DND-41 (cell line): ENCODE measurements around the gene FRMD3.

Experiments
- ATAC-seq: fragments of 200-7000 bp; cut with Tn5 transposase; 3 replicates; pipeline ENCODE4 v1.9.1; 2021; ENCODE audit warnings: low read depth; ENCODE audit not compliant: insufficient read depth
- DNase-seq: peaks from one replicate; pipeline ENCODE4 v3.0.0-alpha.2; 2020
- H2AFZ ChIP-seq: 2 replicates; pipeline ENCODE4 v1.6.0; 2012; ENCODE audit warnings: low read depth, low read length
- H3K27ac ChIP-seq: 2 replicates; pipeline ENCODE4 v1.5.1; 2012; ENCODE audit warnings: low read length, inconsistent platforms
- H3K27me3 ChIP-seq: fragments of 200-600 bp; sonication (generic); 2 replicates; pipeline ENCODE4 v1.6.0; 2012; ENCODE audit warnings: low read length, mild to moderate bottlenecking, inconsistent platforms; ENCODE audit not compliant: insufficient read depth, poor library complexity
- H3K36me3 ChIP-seq: 2 replicates; pipeline ENCODE4 v1.5.1; 2012; ENCODE audit warnings: low read length, inconsistent platforms; ENCODE audit not compliant: insufficient read depth
- H3K4me1 ChIP-seq: 2 replicates; pipeline ENCODE4 v1.5.1; 2012; ENCODE audit warnings: mild to moderate bottlenecking, low read length; ENCODE audit not compliant: insufficient read depth
- H3K4me2 ChIP-seq: 2 replicates; pipeline ENCODE4 v1.6.0; 2012; ENCODE audit warnings: mild to moderate bottlenecking, moderate library complexity, low read length, inconsistent platforms; ENCODE audit not compliant: insufficient read depth
- H3K4me3 ChIP-seq, 2 experiments: fragments of 200-600 bp in 1 of 2; shearing (Covaris generic) in 1 of 2; 2 replicates each; pipeline ENCODE4 v1.5.1; 2012 to 2016; ENCODE audit warnings: inconsistent platforms in 2 of 2, low read length in 2 of 2, mild to moderate bottlenecking in 2 of 2, low read depth in 1 of 2, moderate library complexity in 1 of 2
- H3K79me2 ChIP-seq: 2 replicates; pipeline ENCODE4 v1.6.0; 2012; ENCODE audit warnings: low read length, inconsistent platforms; ENCODE audit not compliant: insufficient read depth
- H3K9ac ChIP-seq: 2 replicates; pipeline ENCODE4 v1.6.0; 2012; ENCODE audit warnings: low read depth, mild to moderate bottlenecking, inconsistent platforms, low read length, moderate library complexity
- H3K9me3 ChIP-seq: 2 replicates; pipeline ENCODE4 v1.5.1; 2012; ENCODE audit warnings: low read length, moderate library complexity, mild to moderate bottlenecking, inconsistent platforms; ENCODE audit not compliant: insufficient read depth, severe bottlenecking
- H4K20me1 ChIP-seq: 2 replicates; pipeline ENCODE4 v1.6.0; 2012; ENCODE audit warnings: low read length; ENCODE audit not compliant: insufficient read depth
- EZH2 ChIP-seq: IDR thresholded peaks from 3 replicates; pipeline ENCODE4 v1.6.1; 2012; ENCODE audit warnings: borderline replicate concordance, low read depth, mild to moderate bottlenecking, moderate library complexity, low read length, inconsistent platforms; ENCODE audit not compliant: severe bottlenecking
- TF ChIP-seq, protein P1 (sequence below): IDR thresholded peaks from 2 replicates; pipeline ENCODE4 v1.5.1; 2012; ENCODE audit warnings: borderline replicate concordance, low read length, moderate library complexity, mild to moderate bottlenecking; ENCODE audit not compliant: poor library complexity, severe bottlenecking; ENCODE audit errors: extremely low read depth

FRMD3 gene

DNA sequence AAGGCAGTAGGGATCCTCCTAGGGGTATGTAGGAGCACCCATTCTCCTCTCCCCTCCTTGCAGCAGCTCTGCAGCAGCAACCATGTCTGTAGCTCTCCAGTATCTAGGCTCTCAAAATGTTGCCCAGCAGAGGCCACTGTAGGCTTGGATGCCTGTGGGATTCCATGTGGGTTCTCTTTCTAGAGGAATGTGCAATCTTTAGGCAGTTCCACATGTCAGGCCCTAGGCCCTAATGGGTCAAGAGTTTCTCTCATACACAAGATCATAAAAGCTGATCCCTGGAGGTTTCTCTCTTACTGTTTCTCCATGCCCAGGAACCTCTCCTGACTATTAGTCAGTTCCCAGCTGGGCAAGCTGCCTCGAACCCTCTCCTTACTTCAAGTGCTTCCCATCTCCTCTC is 215.8 kb downstream of the FRMD3 start:
- H4K20me1 ChIP-seq, result no peaks in the 10 kb centered on the region
- no peaks in the 10 kb centered on the region for H3K9me3 ChIP-seq
- no peak for ATAC-seq

DNA sequence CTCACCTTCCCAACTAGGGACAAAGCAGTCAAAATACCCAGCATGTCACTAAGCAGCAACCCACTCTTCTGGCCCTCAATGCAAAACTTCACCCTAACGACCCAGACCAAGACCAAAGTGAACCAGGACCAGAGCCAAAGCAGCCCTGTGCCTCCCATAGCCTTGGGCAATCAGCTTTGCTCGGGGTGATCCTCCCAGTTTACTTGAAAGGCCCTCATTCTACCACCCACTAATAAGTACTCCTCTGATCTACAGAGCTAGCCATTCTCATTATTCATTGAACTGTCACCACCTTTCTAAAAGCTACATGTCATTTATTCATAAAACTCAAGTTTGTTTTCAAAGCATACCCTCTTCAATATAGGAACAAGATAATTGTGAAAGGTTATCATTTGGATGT is 221.0 kb downstream of the FRMD3 start:
- H3K36me3 ChIP-seq, result no peaks in the 10 kb centered on the region
- TF ChIP-seq, protein P1, sequence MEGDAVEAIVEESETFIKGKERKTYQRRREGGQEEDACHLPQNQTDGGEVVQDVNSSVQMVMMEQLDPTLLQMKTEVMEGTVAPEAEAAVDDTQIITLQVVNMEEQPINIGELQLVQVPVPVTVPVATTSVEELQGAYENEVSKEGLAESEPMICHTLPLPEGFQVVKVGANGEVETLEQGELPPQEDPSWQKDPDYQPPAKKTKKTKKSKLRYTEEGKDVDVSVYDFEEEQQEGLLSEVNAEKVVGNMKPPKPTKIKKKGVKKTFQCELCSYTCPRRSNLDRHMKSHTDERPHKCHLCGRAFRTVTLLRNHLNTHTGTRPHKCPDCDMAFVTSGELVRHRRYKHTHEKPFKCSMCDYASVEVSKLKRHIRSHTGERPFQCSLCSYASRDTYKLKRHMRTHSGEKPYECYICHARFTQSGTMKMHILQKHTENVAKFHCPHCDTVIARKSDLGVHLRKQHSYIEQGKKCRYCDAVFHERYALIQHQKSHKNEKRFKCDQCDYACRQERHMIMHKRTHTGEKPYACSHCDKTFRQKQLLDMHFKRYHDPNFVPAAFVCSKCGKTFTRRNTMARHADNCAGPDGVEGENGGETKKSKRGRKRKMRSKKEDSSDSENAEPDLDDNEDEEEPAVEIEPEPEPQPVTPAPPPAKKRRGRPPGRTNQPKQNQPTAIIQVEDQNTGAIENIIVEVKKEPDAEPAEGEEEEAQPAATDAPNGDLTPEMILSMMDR, result no peak
- no peak for TF ChIP-seq EZH2
- H3K4me2 ChIP-seq, result no peak overlapping the region
- no peak overlapping the region for H3K9ac ChIP-seq
- H3K4me1 ChIP-seq, result no peaks in the 10 kb centered on the region
- no peak overlapping the region for H3K4me3 ChIP-seq
- H4K20me1 ChIP-seq, result no peaks in the 10 kb centered on the region; the same call in 1 of the 2 replicates
- H2AFZ ChIP-seq, result no peak overlapping the region
- no peak overlapping the region for H3K27ac ChIP-seq
- no peaks in the 10 kb centered on the region for H3K79me2 ChIP-seq
- no peaks in the 10 kb centered on the region for H3K27me3 ChIP-seq
- no peak for ATAC-seq
- no peaks in the 10 kb centered on the region for H3K9me3 ChIP-seq
- no peak for DNase-seq

More for the DNA sequence above, 215.8 kb downstream of the FRMD3 start:
- DNase-seq, result no peak
- Histone ChIP-seq H3K9ac (no peak overlapping the region), H3K4me2 (no peak overlapping the region), H3K27me3 (no peaks in the 10 kb centered on the region), H3K79me2 (no peaks in the 10 kb centered on the region), H2AFZ (no peak overlapping the region), H3K36me3 (no peaks in the 10 kb centered on the region), H3K4me3 (no peak overlapping the region), H3K27ac (no peak overlapping the region), H3K4me1 (no peaks in the 10 kb centered on the region)
- TF ChIP-seq EZH2, result no peak
- TF ChIP-seq, protein P1, result no peak

DNA sequence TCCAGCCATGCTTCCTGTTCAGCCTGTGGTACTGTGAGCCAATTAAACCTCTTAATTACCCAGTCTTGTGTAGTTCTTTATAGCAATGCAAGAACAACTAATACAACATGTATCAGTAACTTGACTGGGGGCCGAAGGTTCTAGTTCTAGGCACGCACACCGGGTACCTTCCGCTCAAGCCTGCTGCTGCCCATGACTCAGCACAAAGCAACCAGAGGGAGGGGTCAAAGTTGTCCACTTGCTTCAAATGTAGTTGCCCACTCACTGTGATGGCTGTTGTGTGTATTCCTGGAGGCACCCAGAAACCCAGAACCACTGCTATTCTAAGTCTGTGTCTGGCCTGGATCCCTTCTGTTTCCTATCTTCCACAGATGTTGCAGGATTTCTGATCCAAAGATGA is 222.6 kb downstream of the FRMD3 start:
- Histone ChIP-seq H3K27ac (no peak overlapping the region), H2AFZ (no peak overlapping the region), H3K27me3 (no peaks in the 10 kb centered on the region), H3K4me1 (no peaks in the 10 kb centered on the region), H3K4me3 (no peak overlapping the region), H3K9ac (no peak overlapping the region), H3K79me2 (no peaks in the 10 kb centered on the region), H4K20me1 (no peaks in the 10 kb centered on the region; the same call in 1 of the 2 replicates), H3K4me2 (no peak overlapping the region), H3K9me3 (no peaks in the 10 kb centered on the region), H3K36me3 (no peaks in the 10 kb centered on the region)
- DNase-seq, result no peak
- ATAC-seq, result no peak
- TF ChIP-seq, protein P1, result no peak
- no peak for TF ChIP-seq EZH2

DNA sequence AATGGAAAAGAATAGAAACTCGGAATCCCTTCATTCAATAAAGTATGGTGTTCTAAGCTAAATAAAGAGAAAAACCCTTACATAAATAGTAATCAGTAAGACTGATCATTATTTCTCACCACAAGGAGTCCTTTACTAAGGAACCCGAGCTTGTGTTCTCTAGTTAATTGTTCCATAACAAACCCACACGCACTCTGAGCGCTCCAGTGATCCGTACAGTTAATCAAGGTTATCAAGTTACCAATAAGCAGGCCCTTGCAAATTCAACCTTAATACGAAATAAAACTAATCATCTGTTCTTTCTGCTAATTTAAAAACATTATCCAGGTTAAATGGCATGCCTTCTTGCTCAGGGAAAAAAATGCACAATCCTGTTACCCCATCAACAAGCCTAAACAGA is 224.4 kb downstream of the FRMD3 start:
- no peak for ATAC-seq
- no peaks in the 10 kb centered on the region; the same call in 1 of the 2 replicates for H4K20me1 ChIP-seq
- TF ChIP-seq, protein P1, result no peak
- TF ChIP-seq EZH2, result no peak

More for the DNA sequence above, 224.4 kb downstream of the FRMD3 start:
- Histone ChIP-seq H3K9ac (no peak overlapping the region), H3K36me3 (no peaks in the 10 kb centered on the region), H3K4me1 (no peaks in the 10 kb centered on the region), H3K79me2 (no peaks in the 10 kb centered on the region), H3K4me2 (no peak overlapping the region), H3K27ac (no peak overlapping the region), H3K27me3 (no peaks in the 10 kb centered on the region), H2AFZ (no peak overlapping the region), H3K4me3 (no peak overlapping the region), H3K9me3 (no peaks in the 10 kb centered on the region)
- no peak for DNase-seq
